Transverse colon (tissue), 4 donors: Measurements from ENCODE around the gene ATP6AP2. TPM values are rescaled to one million over a fixed set of nuclear protein-coding genes. Genes with fewer than 3 reads are reported as not detected.
A peak's percentile ranks its signal among the peaks of the same experiment; 100 is the strongest.

Experiments used
- DNase-seq: peaks from one replicate; pipeline ENCODE4 v3.0.0-alpha.2; 2019
- H3K27ac ChIP-seq, 4 donors: fragments of 200-600 bp; sonication (generic); 2 replicates each; pipeline ENCODE4 v1.5.1; 2016 to 2018; ENCODE audit warnings: inconsistent platforms in 4 of 4
- H3K27me3 ChIP-seq: fragments of 200-600 bp; sonication (generic); 2 replicates; pipeline ENCODE4 v1.5.1; 2017; ENCODE audit warnings: inconsistent platforms
- H3K36me3 ChIP-seq, 4 donors: fragments of 200-600 bp; sonication (generic); 2 replicates each; pipeline ENCODE4 v1.5.1; 2017 to 2019; ENCODE audit warnings: inconsistent platforms in 4 of 4
- H3K4me1 ChIP-seq, 4 donors: fragments of 200-600 bp; sonication (generic); 2 replicates each; pipeline ENCODE4 v1.5.1; 2017 to 2020; ENCODE audit warnings: inconsistent platforms in 4 of 4
- H3K4me3 ChIP-seq, 4 donors: fragments of 200-600 bp; sonication (generic); 1 replicate in 1 of 4; 2 replicates in 3 of 4; pipeline versions ENCODE4 v1.5.1 to v1.6.1; 2017 to 2019; ENCODE audit warnings: inconsistent platforms in 4 of 4
- H3K9me3 ChIP-seq, 2 donors: fragments of 200-600 bp; sonication (generic); 2 replicates each; pipeline ENCODE4 v1.5.1; 2017 to 2019; ENCODE audit warnings: inconsistent platforms in 2 of 2
- CTCF ChIP-seq, 5 experiments: fragments of 200-600 bp in 3 of 5; fragments of 450-650 bp in 2 of 5; sonication (generic) in 3 of 5; IDR thresholded peaks; 1 replicate in 2 of 5; 2 replicates in 3 of 5; pipeline ENCODE4 v1.5.1; 2016 to 2017; ENCODE audit warnings: antibody characterized with exemption in 5 of 5, inconsistent platforms in 3 of 5, mild to moderate bottlenecking in 2 of 5, moderate library complexity in 1 of 5
- EP300 ChIP-seq: sonication (generic); formaldehyde crosslinking; IDR thresholded peaks from one replicate; pipeline ENCODE4 v1.6.1; 2017; ENCODE audit warnings: antibody characterized with exemption, low read depth
- POLR2A ChIP-seq: fragments of 450-650 bp; IDR thresholded peaks from one replicate; pipeline ENCODE4 v1.6.1; 2016; ENCODE audit warnings: antibody characterized with exemption, mild to moderate bottlenecking, moderate library complexity
- POLR2AphosphoS5 ChIP-seq, 3 donors: sonication (generic); formaldehyde crosslinking; IDR thresholded peaks; one replicate each; pipeline ENCODE4 v1.6.1; 2016; ENCODE audit warnings: antibody characterized with exemption in 3 of 3
- WGBS, 2 donors: methylation state at CpG; one replicate each; pipeline ENCODE4 v1.1.5; 2018; ENCODE audit warnings: low coverage in 1 of 2; 5-methylcytosine and 5-hydroxymethylcytosine counted together
- in situ Hi-C, 4 donors: fragments of 200-750 bp; cut with MboI; loops; one replicate each; pipeline versions ENCODE4 v1.15.0 to v1.15.1; 2017; ENCODE audit warnings: low sequenced_read_pairs in 3 of 4, low pct_ligation_motif_present in 1 of 4, low pct_unique_long_range_greater_than_20kb in 1 of 4
- intact Hi-C: fragments of 100-400 bp; cut with DNase I; formaldehyde crosslinking; loops from one replicate; pipeline ENCODE4 v1.15.1; 2023; ENCODE audit warnings: low total_unique reads
- small RNA-seq, 4 donors: library from RNA; depleted of rRNA; stranded (forward); fragments of <200 nt; gene quantifications; one replicate each; pipeline ENCODE3, GENCODE V24; 2016
- total RNA-seq, 4 donors: library from RNA; depleted of rRNA; stranded (reverse); fragments of >200 nt; gene quantifications; one replicate each; pipeline ENCODE4 v1.1.0, GENCODE V29; 2016

The ATP6AP2 gene
- total RNA-seq, 4 donors from 2014 or later = 10.3 to 95.9 (median 62.3) TPM

- Histone ChIP-seq H3K27me3 (no peaks in the 10 kb centered on the region), H3K36me3 (no peaks in the 10 kb centered on the region), H3K27ac (peak within 1 kb of the TSS; percentile 89 to 98 (median 96)), H3K9me3 (no peaks in the 10 kb centered on the region), H3K4me1 (peaks cover 0 to 26% (median 21%) of the 10 kb centered on the region in 4 donors), H3K4me3 (peak within 1 kb of the TSS; percentile 26 to 94 (median 91))
- in situ Hi-C loops (no loop called here), intact Hi-C loops (loop anchor here (10.0 kb wide), 1 partner anchor 477 kb away; no protein-coding TSS in a partner anchor)
- WGBS, 2 donors = 0 to 23% methylated on average over 1 to 53 of the region's 66 CpGs
- DNase-seq = peak; percentile 96
- peak; percentile 66 for TF ChIP-seq POLR2A
- no peak for TF ChIP-seq EP300
- peak; percentile 85 to 92 (median 91) for TF ChIP-seq POLR2AphosphoS5 (IDR thresholded peaks at IDR 0.05)
These were observed 66.8 kb downstream of the ATP6AP2 start, which contains the start of gene CXorf38 for GRCh38 chrX:40647307-40648197. Gene CXorf38 (minus strand): TSS chrX:40647561. CDS start chrX:40647520, 41 bp downstream.

GRCh38 chrX:40651620-40652223 lies 71.0 kb downstream of the ATP6AP2 start:
- DNase-seq = peak; percentile 76
- intact Hi-C loops = no loop called here
- Histone ChIP-seq H3K36me3 (no peaks in the 10 kb centered on the region), H3K4me3 (no peak overlapping the region), H3K27me3 (no peaks in the 10 kb centered on the region), H3K9me3 (no peaks in the 10 kb centered on the region), H3K27ac (no peak overlapping the region), H3K4me1 (peaks cover 0 to 5% (median 2%) of the 10 kb centered on the region in 4 donors)
- TF ChIP-seq POLR2AphosphoS5 (IDR thresholded peaks at IDR 0.05) (no peak), EP300 (no peak), CTCF (IDR thresholded peaks at IDR 0.05) (peak; percentile 61 to 91 (median 70))
- WGBS, 2 donors = 1% methylated on average over 3 of the region's 3 CpGs; no CpG with 5 or more reads in 1 of the 2 donors
- in situ Hi-C loops = loop anchor here (10.0 to 25.0 kb wide), 4 partner anchors 136 to 486 kb away; no protein-coding TSS in a partner anchor

DNA sequence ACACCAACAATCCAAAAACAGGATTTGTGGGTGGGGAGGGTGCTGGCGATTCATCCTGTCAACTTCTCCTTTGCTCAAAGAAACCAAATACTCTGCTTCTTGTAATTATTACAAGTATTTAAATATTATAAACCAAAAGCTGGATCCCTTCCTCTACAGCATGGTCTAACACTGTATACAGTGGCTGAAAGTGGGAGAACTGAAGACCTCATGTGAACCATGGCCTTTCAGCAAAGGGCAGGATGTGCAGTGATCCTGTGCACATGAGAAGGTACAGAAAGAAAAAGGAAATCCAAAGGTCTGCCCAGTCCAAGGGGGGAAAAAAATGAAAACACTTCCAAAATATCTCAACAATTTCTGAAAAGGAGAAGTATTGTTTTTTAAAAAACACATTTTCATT lies 71.9 kb downstream of the ATP6AP2 start:
- WGBS, 2 donors = 91 to 100% methylated on average over 1 of the region's 1 CpG
- in situ Hi-C loops = loop anchor here (10.0 to 25.0 kb wide), 4 partner anchors 135 to 485 kb away; no protein-coding TSS in a partner anchor
- intact Hi-C loops = no loop called here

GRCh38 chrX:40653535-40653934 lies 72.8 kb downstream of the ATP6AP2 start:
- 67 to 74% methylated on average over 1 to 2 of the region's 2 CpGs for WGBS, 2 donors
- Histone ChIP-seq H3K4me3 (no peak overlapping the region), H3K27ac (no peak overlapping the region), H3K36me3 (peaks cover 0 to 4% (median 0%) of the 10 kb centered on the region in 4 donors), H3K9me3 (no peaks in the 10 kb centered on the region), H3K27me3 (no peaks in the 10 kb centered on the region), H3K4me1 (no peaks in the 10 kb centered on the region)
- TF ChIP-seq POLR2A = no peak
- no peak for TF ChIP-seq CTCF (IDR thresholded peaks at IDR 0.05)
- no peak for TF ChIP-seq EP300
- no peak for TF ChIP-seq POLR2AphosphoS5 (IDR thresholded peaks at IDR 0.05)
- DNase-seq = no peak
- in situ Hi-C loops (loop anchor here (10.0 to 25.0 kb wide), 4 partner anchors 134 to 484 kb away; no protein-coding TSS in a partner anchor), intact Hi-C loops (no loop called here)

More for the DNA sequence above, 71.9 kb downstream of the ATP6AP2 start:
- no peak for DNase-seq
- no peak for TF ChIP-seq POLR2A
- TF ChIP-seq CTCF (IDR thresholded peaks at IDR 0.05) = no peak
- no peak for TF ChIP-seq POLR2AphosphoS5 (IDR thresholded peaks at IDR 0.05)
- TF ChIP-seq EP300 = no peak
- H3K9me3 ChIP-seq = no peaks in the 10 kb centered on the region
- H3K4me3 ChIP-seq = no peak overlapping the region
- H3K27me3 ChIP-seq = no peaks in the 10 kb centered on the region
- H3K4me1 ChIP-seq = peaks cover 0 to 3% (median 0%) of the 10 kb centered on the region in 4 donors
- H3K27ac ChIP-seq = no peak overlapping the region
- no peaks in the 10 kb centered on the region for H3K36me3 ChIP-seq

Small RNAs within 50 kb of the gene (small RNA-seq; reads per million reads assigned to genes)
- 0 reads per million in 4 donors for gene RNU7-164P

Other genes starting within 250 kb of the ATP6AP2 start
- gene MPC1L, start 42.5 kb downstream of the ATP6AP2 start, total RNA-seq = not detected
- gene CXorf38, start 66.6 kb downstream of the ATP6AP2 start, total RNA-seq = 10 to 100 TPM in 3 of 4 donors, 1 to 10 TPM in 1; 5.4 to 18.6 (median 12.1) TPM
- gene MED14, start 154.6 kb downstream of the ATP6AP2 start, total RNA-seq = 10 to 100 TPM; 28.8 to 81.0 (median 68.0) TPM